ENCODE data around the gene TAF1.
"Not testable (repeated sequence)": the region's sequence is repeated elsewhere in the genome, so short reads cannot be mapped to it uniquely, and the experiment has no call there.

DNA sequence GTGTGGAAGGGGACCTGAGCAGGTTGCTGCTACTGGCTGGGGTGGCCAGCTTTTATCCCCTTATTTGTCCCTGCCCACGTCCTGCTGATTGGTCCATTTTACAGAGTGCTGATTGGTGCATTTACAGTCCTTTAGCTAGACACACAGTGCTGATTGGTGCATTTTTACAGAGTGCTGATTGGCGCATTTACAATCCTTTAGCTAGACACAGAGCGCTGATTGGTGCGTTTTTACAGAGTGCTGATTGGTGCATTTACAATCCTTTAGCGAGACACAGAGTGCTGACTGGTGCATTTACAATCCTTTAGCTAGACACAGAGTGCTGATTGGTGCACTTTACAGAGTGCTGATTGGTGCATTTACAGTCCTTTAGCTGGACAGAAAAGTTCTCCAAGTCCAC, 135.9 kb downstream of the TAF1 start:
- not testable (repeated sequence) for TF ChIP-seq CTCF (conservative IDR thresholded peaks at IDR 0.05; ENCODE audit: low read depth in 2 of 2)
- TF ChIP-seq, protein P1, sequence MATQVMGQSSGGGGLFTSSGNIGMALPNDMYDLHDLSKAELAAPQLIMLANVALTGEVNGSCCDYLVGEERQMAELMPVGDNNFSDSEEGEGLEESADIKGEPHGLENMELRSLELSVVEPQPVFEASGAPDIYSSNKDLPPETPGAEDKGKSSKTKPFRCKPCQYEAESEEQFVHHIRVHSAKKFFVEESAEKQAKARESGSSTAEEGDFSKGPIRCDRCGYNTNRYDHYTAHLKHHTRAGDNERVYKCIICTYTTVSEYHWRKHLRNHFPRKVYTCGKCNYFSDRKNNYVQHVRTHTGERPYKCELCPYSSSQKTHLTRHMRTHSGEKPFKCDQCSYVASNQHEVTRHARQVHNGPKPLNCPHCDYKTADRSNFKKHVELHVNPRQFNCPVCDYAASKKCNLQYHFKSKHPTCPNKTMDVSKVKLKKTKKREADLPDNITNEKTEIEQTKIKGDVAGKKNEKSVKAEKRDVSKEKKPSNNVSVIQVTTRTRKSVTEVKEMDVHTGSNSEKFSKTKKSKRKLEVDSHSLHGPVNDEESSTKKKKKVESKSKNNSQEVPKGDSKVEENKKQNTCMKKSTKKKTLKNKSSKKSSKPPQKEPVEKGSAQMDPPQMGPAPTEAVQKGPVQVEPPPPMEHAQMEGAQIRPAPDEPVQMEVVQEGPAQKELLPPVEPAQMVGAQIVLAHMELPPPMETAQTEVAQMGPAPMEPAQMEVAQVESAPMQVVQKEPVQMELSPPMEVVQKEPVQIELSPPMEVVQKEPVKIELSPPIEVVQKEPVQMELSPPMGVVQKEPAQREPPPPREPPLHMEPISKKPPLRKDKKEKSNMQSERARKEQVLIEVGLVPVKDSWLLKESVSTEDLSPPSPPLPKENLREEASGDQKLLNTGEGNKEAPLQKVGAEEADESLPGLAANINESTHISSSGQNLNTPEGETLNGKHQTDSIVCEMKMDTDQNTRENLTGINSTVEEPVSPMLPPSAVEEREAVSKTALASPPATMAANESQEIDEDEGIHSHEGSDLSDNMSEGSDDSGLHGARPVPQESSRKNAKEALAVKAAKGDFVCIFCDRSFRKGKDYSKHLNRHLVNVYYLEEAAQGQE (IDR thresholded peaks at IDR 0.05; ENCODE audit: unreplicated experiment): not testable (repeated sequence)
